Activated naive CD8-positive, alpha-beta T cell treated with anti-CD3 and anti-CD28 coated beads, Interleukin-2, amount 10 ng/mL, durations not matched to agents 7 days and 5 days (primary cell): Measurements from ENCODE around the gene MSH6. TPM values are rescaled to one million over a fixed set of nuclear protein-coding genes. Genes with fewer than 3 reads are reported as not detected.
"Not testable (repeated sequence)": the region's sequence is repeated elsewhere in the genome, so short reads cannot be mapped to it uniquely, and the experiment has no call there.

Experiments used
- ATAC-seq: fragments of 150-1000 bp; cut with Tn5 transposase; one replicate; pipeline ENCODE4 v1.10.0; 2021; ENCODE audit warnings: low read depth, moderate library complexity
- POLR2A ChIA-PET: fragments of 350-600 bp; sonication (Branson Sonifier 250); formaldehyde crosslinking; loops from one replicate; lab custom pipeline; 2021; ENCODE audit warnings: antibody characterized with exemption; lab: Charles Lee
- DNase-seq: peaks from one replicate; pipeline ENCODE4 v3.0.0; 2021
- H3K27ac Mint-ChIP-seq: one replicate; pipeline ENCODE4 v1.8.0; 2022; ENCODE audit warnings: mild to moderate bottlenecking, mixed read lengths
- H3K27me3 Mint-ChIP-seq: one replicate; pipeline ENCODE4 v1.8.0; 2022; ENCODE audit warnings: mild to moderate bottlenecking, moderate library complexity, mixed read lengths
- H3K36me3 Mint-ChIP-seq: one replicate; pipeline ENCODE4 v1.8.0; 2021; ENCODE audit warnings: mild to moderate bottlenecking, mixed read lengths
- H3K4me1 Mint-ChIP-seq: one replicate; pipeline ENCODE4 v1.8.0; 2021; ENCODE audit warnings: mixed read lengths
- H3K4me3 Mint-ChIP-seq: one replicate; pipeline ENCODE4 v1.8.0; 2022; ENCODE audit warnings: mild to moderate bottlenecking, moderate library complexity, mixed read lengths
- H3K9me3 Mint-ChIP-seq: one replicate; pipeline ENCODE4 v1.8.0; 2021; ENCODE audit warnings: mixed read lengths
- total RNA-seq, 2 experiments: library from RNA; stranded (reverse); gene quantifications; one replicate each; pipeline ENCODE4 v1.2.3, GENCODE V29; 2021

Gene MSH6
- total RNA-seq, 2 experiments from 2014 or later = 86.3 to 89.1 TPM

DNA sequence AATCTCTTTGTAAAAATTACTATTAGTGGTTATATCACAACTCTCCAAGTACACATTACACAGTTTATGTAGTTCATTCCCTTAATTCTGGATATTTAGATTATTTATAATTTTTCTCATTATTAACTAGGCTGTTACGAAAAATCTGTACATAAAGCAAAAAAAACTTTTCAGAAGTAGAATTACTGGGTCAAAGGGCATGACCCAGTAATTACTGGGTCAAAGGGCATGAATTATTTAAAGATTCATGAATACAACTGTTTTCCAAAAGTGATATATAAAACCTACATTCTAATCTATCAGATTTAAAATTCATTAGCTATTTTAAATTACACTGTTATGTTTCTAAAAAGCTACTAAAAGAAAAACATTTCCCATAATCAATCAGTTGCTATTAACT is 55.3 kb downstream of the MSH6 start:
- Mint-ChIP-seq H3K27me3 (no peaks in the 10 kb centered on the region), H3K27ac (no peak overlapping the region), H3K36me3 (peaks cover 23% of the 10 kb centered on the region), H3K4me1 (peaks cover under 1% of the 10 kb centered on the region), H3K4me3 (no peak overlapping the region), H3K9me3 (no peaks in the 10 kb centered on the region)
- POLR2A ChIA-PET = no interaction called here
- ATAC-seq (no peak), DNase-seq (no peak)

DNA sequence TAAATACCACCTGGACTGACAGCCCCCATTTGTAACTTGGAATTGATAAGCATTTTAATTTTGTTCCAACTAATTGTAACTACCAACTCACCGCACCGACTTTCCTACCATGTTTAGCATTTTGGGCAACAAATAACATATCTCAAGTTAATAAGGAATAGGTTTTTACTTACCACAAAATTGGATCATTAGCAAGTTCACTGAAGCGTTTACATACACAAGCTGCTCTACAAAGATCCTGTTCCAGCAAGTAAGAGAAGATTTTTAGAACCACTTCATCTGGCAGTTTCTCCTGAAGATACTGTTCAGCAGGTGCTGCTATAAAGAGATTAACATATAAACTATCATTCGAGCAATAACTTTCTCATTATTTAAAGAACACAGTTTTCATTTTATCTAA is 55.7 kb downstream of the MSH6 start:
- POLR2A ChIA-PET = no interaction called here
- DNase-seq (no peak), ATAC-seq (no peak)
- no peaks in the 10 kb centered on the region for H3K9me3 Mint-ChIP-seq
- no peaks in the 10 kb centered on the region for H3K27me3 Mint-ChIP-seq
- H3K27ac Mint-ChIP-seq = no peak overlapping the region
- no peak overlapping the region for H3K4me3 Mint-ChIP-seq
- H3K4me1 Mint-ChIP-seq = peaks cover 3% of the 10 kb centered on the region
- peaks cover 23% of the 10 kb centered on the region for H3K36me3 Mint-ChIP-seq

DNA sequence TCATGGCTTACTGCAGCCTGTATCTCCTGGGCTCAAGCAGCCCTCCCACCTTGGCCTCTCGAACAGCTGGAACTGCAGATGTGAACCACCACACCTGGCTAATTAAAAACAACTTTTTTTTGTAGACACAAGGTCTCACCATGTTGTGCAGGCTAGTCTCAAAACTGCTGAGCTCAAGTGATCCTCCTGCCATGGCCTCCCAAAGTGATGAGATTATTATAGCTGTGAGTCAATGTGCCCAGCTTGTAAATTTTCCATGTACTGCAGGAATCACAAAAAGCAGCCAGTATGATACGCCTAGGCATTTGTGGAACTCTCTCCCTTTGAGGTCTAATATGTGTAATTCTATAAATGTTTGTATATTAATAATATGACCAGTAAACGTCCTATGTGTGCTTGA is 59.9 kb downstream of the MSH6 start:
- Mint-ChIP-seq H3K36me3 (peaks cover 8% of the 10 kb centered on the region), H3K4me1 (peaks cover 5% of the 10 kb centered on the region)

DNA sequence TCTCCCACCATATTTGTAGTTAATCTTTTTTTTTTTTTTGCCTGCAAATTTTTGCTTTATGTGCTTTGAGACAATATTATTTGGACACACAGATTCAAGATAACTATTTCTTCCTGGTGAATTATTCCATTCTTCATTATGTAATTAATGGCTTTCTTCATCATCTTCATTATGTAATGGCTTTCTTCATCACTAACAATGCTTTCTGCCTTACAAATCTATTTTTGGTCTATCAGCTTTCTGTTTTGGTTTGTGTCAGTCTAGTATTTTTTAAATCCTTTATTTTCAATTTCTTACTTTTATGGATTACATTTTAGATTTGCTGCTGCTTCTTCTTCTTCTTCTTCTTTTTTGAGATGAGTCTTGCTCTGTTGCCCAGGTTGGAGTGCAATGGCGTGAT is 60.5 kb downstream of the MSH6 start:
- H3K36me3 Mint-ChIP-seq = peaks cover 10% of the 10 kb centered on the region

More for the DNA sequence above, 59.9 kb downstream of the MSH6 start:
- DNase-seq (no peak), ATAC-seq (no peak)
- POLR2A ChIA-PET = no interaction called here
- Mint-ChIP-seq H3K27ac (no peak overlapping the region), H3K27me3 (no peaks in the 10 kb centered on the region), H3K4me3 (no peak overlapping the region), H3K9me3 (no peaks in the 10 kb centered on the region)

DNA sequence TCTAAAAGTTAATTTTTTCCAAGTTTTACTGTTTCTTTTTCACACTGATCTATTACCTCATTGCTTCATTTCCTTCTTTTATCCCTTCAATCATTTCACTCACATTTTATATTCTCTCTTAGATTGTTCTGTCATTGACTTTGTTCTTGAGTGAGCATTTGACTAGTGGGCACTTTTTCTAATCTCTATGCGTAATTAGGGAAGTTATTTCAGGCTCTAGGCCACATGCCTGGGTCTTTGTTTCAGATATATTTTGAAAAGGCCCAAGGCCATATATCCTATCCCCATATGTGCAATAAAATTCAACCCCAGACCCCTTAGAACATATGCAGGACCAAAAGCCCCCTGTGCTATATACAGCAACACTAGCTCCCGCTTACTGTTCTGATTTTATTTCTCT is 61.2 kb downstream of the MSH6 start:
- POLR2A ChIA-PET = no interaction called here
- DNase-seq = no peak
- H3K27me3 Mint-ChIP-seq = no peaks in the 10 kb centered on the region
- H3K9me3 Mint-ChIP-seq = no peaks in the 10 kb centered on the region
- no peak overlapping the region for H3K27ac Mint-ChIP-seq
- ATAC-seq = no peak
- peaks cover 6% of the 10 kb centered on the region for H3K4me1 Mint-ChIP-seq
- H3K36me3 Mint-ChIP-seq = peaks cover 7% of the 10 kb centered on the region
- H3K4me3 Mint-ChIP-seq = no peak overlapping the region

More for the DNA sequence above, 60.5 kb downstream of the MSH6 start:
- Mint-ChIP-seq H3K27ac (no peak overlapping the region), H3K9me3 (no peaks in the 10 kb centered on the region), H3K4me1 (peaks cover 6% of the 10 kb centered on the region), H3K27me3 (no peaks in the 10 kb centered on the region), H3K4me3 (no peak overlapping the region)
- DNase-seq (no peak), ATAC-seq (no peak)
- POLR2A ChIA-PET = no interaction called here

DNA sequence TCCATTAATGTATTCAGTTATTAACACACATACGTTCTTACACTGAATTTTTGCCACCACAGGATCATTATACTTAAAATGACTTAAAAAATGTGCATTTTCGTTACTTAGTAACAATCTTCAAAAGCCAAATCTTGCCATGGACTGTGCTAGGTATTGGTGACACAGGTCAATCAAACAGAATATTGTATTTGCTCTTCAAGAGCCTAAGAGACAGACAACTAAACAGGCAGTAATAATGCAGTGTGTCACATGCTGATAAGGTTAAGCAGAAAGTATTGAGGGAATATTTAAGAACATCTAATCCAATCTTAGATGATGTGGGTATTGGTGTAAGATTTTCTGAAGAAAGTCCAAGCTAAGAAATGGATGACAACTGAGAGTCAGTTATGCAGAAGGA is 66.4 kb downstream of the MSH6 start:
- peaks cover 8% of the 10 kb centered on the region for H3K36me3 Mint-ChIP-seq
- no peak overlapping the region for H3K27ac Mint-ChIP-seq
- no peak overlapping the region for H3K4me3 Mint-ChIP-seq
- ATAC-seq (no peak), DNase-seq (no peak)
- peaks cover 3% of the 10 kb centered on the region for H3K4me1 Mint-ChIP-seq
- no peaks in the 10 kb centered on the region for H3K27me3 Mint-ChIP-seq
- POLR2A ChIA-PET = no interaction called here
- H3K9me3 Mint-ChIP-seq = no peaks in the 10 kb centered on the region

DNA sequence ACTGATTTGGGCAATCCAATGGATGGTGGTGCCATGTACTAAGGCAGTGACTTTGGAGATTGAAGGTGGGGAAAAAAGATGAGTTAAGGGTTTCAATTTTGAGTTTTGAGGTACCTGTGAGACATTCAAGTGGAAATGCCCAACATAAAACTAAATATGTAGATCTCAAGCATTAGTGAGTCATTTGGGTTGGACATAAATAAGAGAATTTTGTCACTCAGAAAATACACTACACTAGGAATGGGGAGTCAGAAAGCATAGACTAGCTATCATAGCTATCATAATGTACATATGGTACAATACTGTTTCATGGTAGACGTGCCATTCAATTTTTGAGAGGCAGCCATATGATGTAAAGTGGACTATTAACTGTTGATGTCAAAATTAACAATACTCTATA is 67.3 kb downstream of the MSH6 start:
- H3K36me3 Mint-ChIP-seq = peaks cover 8% of the 10 kb centered on the region
- ATAC-seq = no peak
- H3K4me1 Mint-ChIP-seq = peaks cover 3% of the 10 kb centered on the region
- no peak overlapping the region for H3K27ac Mint-ChIP-seq
- POLR2A ChIA-PET = no interaction called here
- no peaks in the 10 kb centered on the region for H3K27me3 Mint-ChIP-seq
- H3K4me3 Mint-ChIP-seq = no peak overlapping the region
- no peak for DNase-seq
- no peaks in the 10 kb centered on the region for H3K9me3 Mint-ChIP-seq

DNA sequence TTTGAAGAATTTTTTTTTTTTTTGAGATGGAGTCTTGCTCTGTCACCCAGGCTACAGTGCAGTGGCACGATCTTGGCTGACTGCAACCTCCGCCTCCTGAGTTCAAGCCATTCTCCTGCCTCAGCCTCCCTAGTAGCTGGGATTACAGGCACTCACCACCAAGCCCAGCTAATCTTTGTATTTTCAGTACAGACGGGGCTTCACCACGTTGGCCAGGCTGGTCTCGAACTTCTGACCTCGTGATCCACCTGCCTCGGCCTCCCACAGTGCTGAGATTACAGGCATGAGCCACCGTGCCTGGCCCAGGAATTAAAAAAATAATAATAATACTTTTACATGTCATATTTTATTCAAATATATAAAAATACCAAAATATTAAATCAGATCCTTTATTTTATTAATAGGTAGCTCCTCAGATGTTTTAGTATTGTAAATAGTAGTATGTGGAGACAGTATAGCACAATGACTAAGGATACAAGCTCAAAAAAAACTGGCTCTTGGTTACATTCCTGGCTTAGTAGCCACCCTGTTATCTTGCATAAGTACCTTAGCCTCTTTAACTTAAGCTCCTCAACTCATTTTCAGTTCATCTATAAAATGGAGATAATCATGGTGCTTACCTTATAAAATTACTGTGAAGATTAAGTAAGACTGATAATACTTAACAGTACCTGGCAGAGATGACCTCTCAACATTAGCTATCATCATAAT is 70.3 kb downstream of the MSH6 start:
- H3K4me1 Mint-ChIP-seq, H3K9me3 Mint-ChIP-seq, H3K36me3 Mint-ChIP-seq, H3K4me3 Mint-ChIP-seq, H3K27me3 Mint-ChIP-seq, DNase-seq, H3K27ac Mint-ChIP-seq, ATAC-seq, POLR2A ChIA-PET: not testable (repeated sequence)

Other genes starting within 250 kb of the MSH6 start
- gene KCNK12, start 212.2 kb upstream of the MSH6 start, total RNA-seq = under 1 TPM; 0.51 to 0.55 TPM
- gene FBXO11, start 123.4 kb downstream of the MSH6 start, total RNA-seq = 10 to 100 TPM; 61.1 to 64.0 TPM